Neuronal stem cell (in vitro differentiated cells): ENCODE measurements around the gene SMTNL2.
"Not testable (repeated sequence)": the region's sequence is repeated elsewhere in the genome, so short reads cannot be mapped to it uniquely, and the experiment has no call there.

ENCODE experiments used
- DNase-seq: peaks from one replicate; pipeline ENCODE4 v3.0.0-alpha.2; 2013; ENCODE audit warnings: low spot score
- H2AFZ ChIP-seq: one replicate; pipeline ENCODE4 v1.6.1; 2013; ENCODE audit warnings: mild to moderate bottlenecking, low read length, inconsistent platforms
- H2AK5ac ChIP-seq: 2 replicates; pipeline ENCODE4 v1.6.1; 2013; ENCODE audit warnings: low read depth, mild to moderate bottlenecking, inconsistent platforms, low read length, moderate library complexity, mixed read lengths
- H2BK120ac ChIP-seq: 2 replicates; pipeline ENCODE4 v1.6.1; 2013; ENCODE audit warnings: low read depth, mild to moderate bottlenecking, inconsistent platforms, low read length, moderate library complexity, mixed read lengths
- H2BK12ac ChIP-seq: one replicate; pipeline ENCODE4 v1.6.1; 2013; ENCODE audit warnings: low read length, inconsistent platforms
- H2BK15ac ChIP-seq: 2 replicates; pipeline ENCODE4 v1.6.1; 2013; ENCODE audit warnings: mild to moderate bottlenecking, low read length, inconsistent platforms, mixed read lengths
- H2BK5ac ChIP-seq: one replicate; pipeline ENCODE4 v1.6.1; 2013; ENCODE audit warnings: inconsistent platforms, mild to moderate bottlenecking, low read length, moderate library complexity
- H3K14ac ChIP-seq: one replicate; pipeline ENCODE4 v1.6.1; 2013; ENCODE audit warnings: low read length, inconsistent platforms
- H3K18ac ChIP-seq: 2 replicates; pipeline ENCODE4 v1.6.1; 2013; ENCODE audit warnings: low read length, inconsistent platforms
- H3K23ac ChIP-seq: 2 replicates; pipeline ENCODE4 v1.6.1; 2013; ENCODE audit warnings: low read depth, mild to moderate bottlenecking, mixed read lengths, low read length, inconsistent platforms; ENCODE audit not compliant: poor library complexity
- H3K27ac ChIP-seq: replicated peaks from 3 replicates; pipeline ENCODE4 v1.5.1; 2013; ENCODE audit warnings: low read length, inconsistent platforms
- H3K27me3 ChIP-seq, 3 experiments: 2 replicates each; pipeline ENCODE4 v1.6.1; 2013; ENCODE audit warnings: low read length in 3 of 3, mild to moderate bottlenecking in 2 of 3, inconsistent platforms in 1 of 3, low read depth in 1 of 3, mixed read lengths in 1 of 3, moderate library complexity in 1 of 3; ENCODE audit not compliant: control insufficient read depth in 3 of 3, insufficient read depth in 3 of 3
- H3K36me3 ChIP-seq, 2 donors: replicated peaks in 1 of 2; 2 replicates each; pipeline ENCODE4 v1.6.1; 2013; ENCODE audit warnings: low read length in 2 of 2; ENCODE audit not compliant: control insufficient read depth in 2 of 2, insufficient read depth in 2 of 2
- H3K4ac ChIP-seq: 2 replicates; pipeline ENCODE4 v1.6.1; 2013; ENCODE audit warnings: inconsistent platforms, mild to moderate bottlenecking, low read length, moderate library complexity
- H3K4me1 ChIP-seq, 2 donors: 1 replicate in 1 of 2; 2 replicates in 1 of 2; pipeline ENCODE4 v1.6.1; 2013; ENCODE audit warnings: low read length in 2 of 2, low read depth in 1 of 2; ENCODE audit not compliant: control insufficient read depth in 2 of 2, insufficient read depth in 1 of 2
- H3K4me2 ChIP-seq: one replicate; pipeline ENCODE4 v1.6.1; 2013; ENCODE audit warnings: mild to moderate bottlenecking, low read length, inconsistent platforms; ENCODE audit not compliant: insufficient read depth, poor library complexity, severe bottlenecking
- H3K4me3 ChIP-seq, 2 donors: 2 replicates each; pipeline ENCODE4 v1.5.1; 2013; ENCODE audit warnings: low read length in 2 of 2, mild to moderate bottlenecking in 2 of 2, inconsistent platforms in 1 of 2, moderate library complexity in 1 of 2
- H3K79me1 ChIP-seq: one replicate; pipeline ENCODE4 v1.6.1; 2013; ENCODE audit warnings: low read depth, mild to moderate bottlenecking, inconsistent platforms, low read length, moderate library complexity
- H3K9ac ChIP-seq: one replicate; pipeline ENCODE4 v1.6.1; 2013; ENCODE audit warnings: mild to moderate bottlenecking, low read depth, low read length, inconsistent platforms; ENCODE audit not compliant: poor library complexity
- H3K9me3 ChIP-seq, 2 donors: replicated peaks in 1 of 2; 2 replicates each; pipeline versions ENCODE3 to v1.6.1; 2013; ENCODE audit warnings: low read length in 2 of 2, mild to moderate bottlenecking in 2 of 2, inconsistent platforms in 1 of 2, low read depth in 1 of 2, mixed read lengths in 1 of 2, moderate library complexity in 1 of 2; ENCODE audit not compliant: control insufficient read depth in 2 of 2, insufficient read depth in 1 of 2
- H4K8ac ChIP-seq: one replicate; pipeline ENCODE4 v1.6.1; 2013; ENCODE audit warnings: low read depth, mild to moderate bottlenecking, inconsistent platforms, low read length, moderate library complexity
- H4K91ac ChIP-seq: one replicate; pipeline ENCODE4 v1.6.1; 2013; ENCODE audit warnings: low read length, low read depth, mild to moderate bottlenecking, inconsistent platforms; ENCODE audit not compliant: poor library complexity
- WGBS, 2 donors: extraction: QIAGEN DNeasy Blood & Tissue Kit; methylation state at CpG; one replicate each; pipeline ENCODE4 v1.1.7; 2013; ENCODE audit warnings: missing lambda C conversion rate in 2 of 2, mixed read lengths in 1 of 2; ENCODE audit not compliant: insufficient read length in 2 of 2, insufficient replicate concordance in 1 of 2; ENCODE audit errors: extremely low coverage in 2 of 2; 5-methylcytosine and 5-hydroxymethylcytosine counted together

SMTNL2 gene

DNA sequence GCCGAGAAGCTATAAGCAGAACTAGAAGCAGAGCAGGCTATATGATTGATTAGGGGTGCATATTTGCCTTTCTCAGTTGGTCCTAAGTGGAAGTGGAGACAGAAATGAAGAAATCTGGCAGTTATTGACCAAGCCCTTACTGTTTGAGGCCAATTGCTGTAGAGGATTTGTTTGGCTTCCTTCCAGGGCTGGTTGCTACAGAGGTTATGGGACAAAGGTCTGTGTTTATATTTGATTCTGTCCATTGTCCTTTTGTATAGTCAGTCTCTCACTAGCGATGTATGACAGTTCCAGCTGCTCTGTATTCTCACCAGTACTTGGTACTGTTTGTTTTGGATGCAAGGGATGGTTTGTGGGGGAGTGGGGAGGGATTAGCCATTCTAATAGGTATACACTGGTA, 64.4 kb downstream of the SMTNL2 start:
- H3K23ac ChIP-seq = no peak overlapping the region
- no peak overlapping the region for H3K4me3 ChIP-seq
- H3K14ac ChIP-seq = no peak overlapping the region
- H2AFZ ChIP-seq = no peak overlapping the region
- H3K4ac ChIP-seq = no peak overlapping the region
- no peaks in the 10 kb centered on the region for H3K36me3 ChIP-seq
- no peak overlapping the region for H2BK120ac ChIP-seq
- no peak overlapping the region for H2BK5ac ChIP-seq
- H3K4me2 ChIP-seq = no peak overlapping the region
- no peaks in the 10 kb centered on the region for H3K79me1 ChIP-seq
- no peak overlapping the region for H2BK15ac ChIP-seq
- H3K9me3 ChIP-seq = no peaks in the 10 kb centered on the region
- H3K18ac ChIP-seq = no peak overlapping the region
- H2AK5ac ChIP-seq = no peak overlapping the region
- H3K9ac ChIP-seq = no peak overlapping the region
- no peak overlapping the region for H3K27ac ChIP-seq
- WGBS, 2 donors = no CpG with 5 or more reads among the region's 2 CpGs
- no peak overlapping the region for H4K91ac ChIP-seq
- H2BK12ac ChIP-seq = no peak overlapping the region
- H4K8ac ChIP-seq = no peak overlapping the region
- peaks cover 0 to 26% (median 0%) of the 10 kb centered on the region in 3 experiments for H3K27me3 ChIP-seq
- H3K4me1 ChIP-seq = peaks cover 0 to 2% of the 10 kb centered on the region in 2 donors
- no peak for DNase-seq

- no peak overlapping the region for H3K18ac ChIP-seq
- no peak overlapping the region for H2BK15ac ChIP-seq
- no peak overlapping the region for H3K27ac ChIP-seq
- no CpG with 5 or more reads among the region's 5 CpGs for WGBS, 2 donors
- H2AFZ ChIP-seq = no peak overlapping the region
- no peak overlapping the region for H4K8ac ChIP-seq
- no peaks in the 10 kb centered on the region for H3K79me1 ChIP-seq
- no peak overlapping the region for H2BK12ac ChIP-seq
- no peak overlapping the region for H3K9ac ChIP-seq
- no peaks in the 10 kb centered on the region for H3K9me3 ChIP-seq
- no peak overlapping the region for H3K4me3 ChIP-seq
- no peak overlapping the region for H2BK5ac ChIP-seq
- peaks cover 0 to 10% (median 0%) of the 10 kb centered on the region in 3 experiments for H3K27me3 ChIP-seq
- H3K23ac ChIP-seq = no peak overlapping the region
- H3K4me2 ChIP-seq = no peak overlapping the region
- no peak overlapping the region for H4K91ac ChIP-seq
- no peak overlapping the region for H2AK5ac ChIP-seq
- H3K14ac ChIP-seq = no peak overlapping the region
- H2BK120ac ChIP-seq = no peak overlapping the region
- H3K36me3 ChIP-seq = no peaks in the 10 kb centered on the region
- no peak overlapping the region for H3K4ac ChIP-seq
- peaks cover 0 to 2% of the 10 kb centered on the region in 2 donors for H3K4me1 ChIP-seq
- DNase-seq = no peak
Measured at GRCh38 chr17:4652997-4653396, 68.7 kb downstream of the SMTNL2 start.

DNA sequence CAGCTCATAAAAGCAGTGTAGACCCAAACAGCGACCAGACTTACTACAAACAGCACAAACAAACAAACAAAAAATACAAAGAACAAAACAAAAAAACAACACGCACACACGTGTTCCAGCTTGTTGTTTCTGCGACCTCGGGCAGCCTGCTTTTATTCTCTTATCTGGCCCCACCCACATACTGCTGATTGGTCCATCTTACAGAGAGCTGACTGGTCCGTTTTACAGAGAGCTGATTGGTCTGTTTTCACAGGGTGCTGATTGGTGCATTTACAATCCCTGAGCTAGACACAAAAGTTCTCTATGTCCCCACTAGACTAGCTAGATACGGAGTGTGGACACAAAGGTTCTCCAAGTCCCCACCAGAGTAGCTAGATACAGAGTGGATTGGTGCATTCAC, 71.6 kb downstream of the SMTNL2 start:
- H3K4ac ChIP-seq, H2BK5ac ChIP-seq, H3K4me2 ChIP-seq, H2BK120ac ChIP-seq, H2BK12ac ChIP-seq, H3K18ac ChIP-seq, H3K79me1 ChIP-seq, H3K9ac ChIP-seq, H3K4me1 ChIP-seq, H3K4me3 ChIP-seq, H3K27me3 ChIP-seq, H2AFZ ChIP-seq, H2BK15ac ChIP-seq, H2AK5ac ChIP-seq, H3K27ac ChIP-seq, H3K36me3 ChIP-seq, H3K9me3 ChIP-seq, DNase-seq, H3K14ac ChIP-seq, H3K23ac ChIP-seq, H4K91ac ChIP-seq, H4K8ac ChIP-seq: not testable (repeated sequence)
- WGBS, 2 donors = no CpG with 5 or more reads among the region's 7 CpGs

- WGBS, 2 donors = no CpG with 5 or more reads among the region's 2 CpGs
- Histone ChIP-seq H3K18ac (no peak overlapping the region), H4K91ac (no peak overlapping the region), H2BK12ac (no peak overlapping the region), H3K9me3 (no peaks in the 10 kb centered on the region), H3K9ac (no peak overlapping the region), H2AK5ac (no peak overlapping the region), H3K4ac (no peak overlapping the region), H3K4me1 (no peaks in the 10 kb centered on the region), H2BK15ac (no peak overlapping the region), H2BK120ac (no peak overlapping the region), H2BK5ac (no peak overlapping the region), H3K4me2 (no peak overlapping the region), H3K79me1 (no peaks in the 10 kb centered on the region), H2AFZ (no peak overlapping the region), H3K27ac (no peak overlapping the region), H3K4me3 (no peak overlapping the region), H3K23ac (no peak overlapping the region), H3K14ac (no peak overlapping the region), H4K8ac (no peak overlapping the region), H3K36me3 (no peaks in the 10 kb centered on the region), H3K27me3 (peaks cover 0 to 4% (median 0%) of the 10 kb centered on the region in 3 experiments)
- no peak for DNase-seq
Measured at GRCh38 chr17:4657678-4658077, 73.3 kb downstream of the SMTNL2 start.
